ENCODE data around the gene CSNK2B.

- TF ChIP-seq, protein P1, sequence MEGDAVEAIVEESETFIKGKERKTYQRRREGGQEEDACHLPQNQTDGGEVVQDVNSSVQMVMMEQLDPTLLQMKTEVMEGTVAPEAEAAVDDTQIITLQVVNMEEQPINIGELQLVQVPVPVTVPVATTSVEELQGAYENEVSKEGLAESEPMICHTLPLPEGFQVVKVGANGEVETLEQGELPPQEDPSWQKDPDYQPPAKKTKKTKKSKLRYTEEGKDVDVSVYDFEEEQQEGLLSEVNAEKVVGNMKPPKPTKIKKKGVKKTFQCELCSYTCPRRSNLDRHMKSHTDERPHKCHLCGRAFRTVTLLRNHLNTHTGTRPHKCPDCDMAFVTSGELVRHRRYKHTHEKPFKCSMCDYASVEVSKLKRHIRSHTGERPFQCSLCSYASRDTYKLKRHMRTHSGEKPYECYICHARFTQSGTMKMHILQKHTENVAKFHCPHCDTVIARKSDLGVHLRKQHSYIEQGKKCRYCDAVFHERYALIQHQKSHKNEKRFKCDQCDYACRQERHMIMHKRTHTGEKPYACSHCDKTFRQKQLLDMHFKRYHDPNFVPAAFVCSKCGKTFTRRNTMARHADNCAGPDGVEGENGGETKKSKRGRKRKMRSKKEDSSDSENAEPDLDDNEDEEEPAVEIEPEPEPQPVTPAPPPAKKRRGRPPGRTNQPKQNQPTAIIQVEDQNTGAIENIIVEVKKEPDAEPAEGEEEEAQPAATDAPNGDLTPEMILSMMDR (IDR thresholded peaks at IDR 0.05): no peak
- TF ChIP-seq RAD21 (conservative IDR thresholded peaks at IDR 0.05 in 1 of 2, IDR thresholded peaks at IDR 0.05 in 1 of 2) (no peak), SREBF2 (IDR thresholded peaks at IDR 0.05) (no peak)
Measured at GRCh38 chr6:31666337-31666965, 571 bp downstream of the CSNK2B start.
